ENCODE results near the gene SLC16A10.

DNA sequence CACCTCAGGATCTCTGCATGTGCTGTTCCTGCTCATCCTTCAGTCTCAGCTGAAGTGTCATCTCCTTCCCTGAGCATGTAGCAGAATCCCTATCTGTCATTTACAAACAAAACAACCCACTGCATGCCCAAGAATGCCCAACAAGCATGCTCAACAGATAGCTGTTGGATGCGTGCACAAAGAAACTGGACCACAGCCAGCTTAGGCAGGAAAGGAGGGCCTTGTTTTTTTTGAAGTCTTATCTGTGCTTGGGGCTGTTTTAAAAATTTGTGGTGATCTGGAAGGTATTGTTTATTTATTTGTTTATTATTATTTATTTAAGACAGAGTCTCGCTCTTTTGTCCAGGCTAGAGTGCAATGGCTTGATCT, 18.5 kb upstream of the SLC16A10 start:
- TF ChIP-seq TAF1 (IDR thresholded peaks at IDR 0.05; ENCODE audit: low read depth, low read length), result no peak
- no peak for TF ChIP-seq POLR2AphosphoS5 (IDR thresholded peaks at IDR 0.05; ENCODE audit: low read depth, low read length)
- no peak for TF ChIP-seq POLR2A (IDR thresholded peaks at IDR 0.05; ENCODE audit: low read depth, low read length)
- TF ChIP-seq SPI1 (IDR thresholded peaks at IDR 0.05; ENCODE audit: low read depth, low read length), result no peak
- no peak for TF ChIP-seq POU2F2 (IDR thresholded peaks at IDR 0.05; ENCODE audit: low read depth, low read length)
- no peak for TF ChIP-seq PAX5 (IDR thresholded peaks at IDR 0.05; ENCODE audit: insufficient read depth, low read length, severe bottlenecking)
